ENCODE results near the gene PBX4.
A peak's percentile ranks its signal among the peaks of the same experiment; 100 is the strongest.

Gene PBX4

GRCh38 chr19:19591133-19591825 is 27.2 kb downstream of the PBX4 start:
- peak; percentile 44 to 56 for DNase-seq (ENCODE audit: low read depth in 2 of 2)

GRCh38 chr19:19588546-19588945 is 29.9 kb downstream of the PBX4 start:
- DNase-seq (ENCODE audit: low read depth in 2 of 2), result no peak

- DNase-seq (ENCODE audit: low read depth in 2 of 2), result no peak
Observed at GRCh38 chr19:19587771-19588170, 30.7 kb downstream of the PBX4 start.

GRCh38 chr19:19584356-19584755 is 34.1 kb downstream of the PBX4 start:
- no peak for DNase-seq (ENCODE audit: low read depth in 2 of 2)

GRCh38 chr19:19582471-19582870 is 36.0 kb downstream of the PBX4 start:
- DNase-seq (ENCODE audit: low read depth in 2 of 2), result no peak

GRCh38 chr19:19581391-19581790 is 37.1 kb downstream of the PBX4 start:
- no peak for DNase-seq (ENCODE audit: low read depth in 2 of 2)

- DNase-seq (ENCODE audit: low read depth in 2 of 2), result no peak
Observed at GRCh38 chr19:19580418-19580817, 38.1 kb downstream of the PBX4 start.

- DNase-seq (ENCODE audit: low read depth in 2 of 2), result no peak
Observed at GRCh38 chr19:19579533-19580361, 38.7 kb downstream of the PBX4 start.

- no peak for DNase-seq (ENCODE audit: low read depth in 2 of 2)
Observed at GRCh38 chr19:19578252-19578651, 40.2 kb downstream of the PBX4 start.

- no peak for DNase-seq (ENCODE audit: low read depth in 2 of 2)
Observed at GRCh38 chr19:19575411-19575810, 43.1 kb downstream of the PBX4 start.

GRCh38 chr19:19571071-19571786 is 47.3 kb downstream of the PBX4 start:
- no peak for DNase-seq (ENCODE audit: low read depth in 2 of 2)

GRCh38 chr19:19570571-19570970 is 47.9 kb downstream of the PBX4 start:
- DNase-seq (ENCODE audit: low read depth in 2 of 2), result no peak

- no peak for DNase-seq (ENCODE audit: low read depth in 2 of 2)
Observed at GRCh38 chr19:19568802-19569756, 49.4 kb downstream of the PBX4 start.

- DNase-seq (ENCODE audit: low read depth in 2 of 2), result no peak
Observed at GRCh38 chr19:19567391-19567790, 51.1 kb downstream of the PBX4 start.

- DNase-seq (ENCODE audit: low read depth in 2 of 2), result no peak
Observed at GRCh38 chr19:19566306-19566705, 52.2 kb downstream of the PBX4 start.

GRCh38 chr19:19563348-19563848 is 55.1 kb downstream of the PBX4 start:
- DNase-seq (ENCODE audit: low read depth in 2 of 2), result no peak

- DNase-seq (ENCODE audit: low read depth in 2 of 2), result no peak
Observed at GRCh38 chr19:19562665-19563347, 55.7 kb downstream of the PBX4 start.

- no peak for DNase-seq (ENCODE audit: low read depth in 2 of 2)
Observed at GRCh38 chr19:19561946-19562664, 56.4 kb downstream of the PBX4 start.

- no peak for DNase-seq (ENCODE audit: low read depth in 2 of 2)
Observed at GRCh38 chr19:19559931-19560330, 58.6 kb downstream of the PBX4 start.

GRCh38 chr19:19558636-19559035 is 59.9 kb downstream of the PBX4 start:
- DNase-seq (ENCODE audit: low read depth in 2 of 2), result no peak

All from stimulated activated CD4-positive, alpha-beta T cell treated with anti-CD3 and anti-CD28 coated beads, Interleukin-4, amount 100 ng/mL, for 48 hours (primary cell).